ENCODE measurements around the gene TRIM33.

- TF ChIP-seq CBX2 (IDR thresholded peaks at IDR 0.05; ENCODE audit: borderline replicate concordance, low read depth) (no peak), REST (IDR thresholded peaks at IDR 0.05) (no peak), CTCF (IDR thresholded peaks at IDR 0.05) (no peak), KDM1A (IDR thresholded peaks at IDR 0.05; ENCODE audit: low read depth) (no peak), ESRRA (IDR thresholded peaks at IDR 0.05; ENCODE audit: borderline replicate concordance, low read length) (no peak), ZFP36 (IDR thresholded peaks at IDR 0.05; ENCODE audit: borderline replicate concordance, partially characterized antibody) (no peak)
These were observed 43.6 kb upstream of the TRIM33 start for GRCh38 chr1:114554577-114554976.
